H1 (cell line): Measurements from ENCODE around the gene RAB3D.

Experiments used
- CTCF ChIP-seq, 3 experiments: IDR thresholded peaks; 1 replicate in 2 of 3; 2 replicates in 1 of 3; pipeline versions ENCODE4 v1.5.1 to v1.6.1; 2011; ENCODE audit warnings: low read length in 3 of 3, mild to moderate bottlenecking in 3 of 3, inconsistent platforms in 2 of 3, low read depth in 1 of 3, moderate library complexity in 1 of 3; ENCODE audit not compliant: insufficient read depth in 1 of 3; ENCODE audit errors: control extremely low read depth in 1 of 3
- EP300 ChIP-seq, 2 experiments: IDR thresholded peaks; 1 replicate in 1 of 2; 2 replicates in 1 of 2; pipeline ENCODE4 v1.6.1; 2011 to 2012; ENCODE audit warnings: low read depth in 2 of 2, low read length in 2 of 2, mild to moderate bottlenecking in 2 of 2, borderline replicate concordance in 1 of 2, inconsistent platforms in 1 of 2, moderate library complexity in 1 of 2
- HDAC2 ChIP-seq, 2 experiments: fragments of 300-600 bp in 1 of 2; sonication (generic) in 1 of 2; IDR thresholded peaks; 2 replicates each; pipeline ENCODE4 v1.6.1; 2011 to 2012; ENCODE audit warnings: low read depth in 2 of 2, low read length in 2 of 2, mild to moderate bottlenecking in 2 of 2, moderate library complexity in 2 of 2, borderline replicate concordance in 1 of 2, inconsistent platforms in 1 of 2
- POLR2A ChIP-seq, 2 experiments: IDR thresholded peaks; 1 replicate in 1 of 2; 2 replicates in 1 of 2; pipeline ENCODE4 v1.6.1; 2011; ENCODE audit warnings: low read depth in 2 of 2, low read length in 2 of 2, mild to moderate bottlenecking in 2 of 2; ENCODE audit errors: control extremely low read depth in 1 of 2
- POLR2AphosphoS5 ChIP-seq: IDR thresholded peaks from 2 replicates; pipeline ENCODE4 v1.6.1; 2011; ENCODE audit warnings: low read depth, low read length
- SP2 ChIP-seq: IDR thresholded peaks from 2 replicates; pipeline ENCODE4 v1.6.1; 2012; ENCODE audit warnings: mild to moderate bottlenecking, low read length, inconsistent platforms
- USF2 ChIP-seq: IDR thresholded peaks from 2 replicates; pipeline ENCODE4 v1.6.1; 2011; ENCODE audit warnings: low read length, improper control_type of control experiment

- no peak for TF ChIP-seq HDAC2 (IDR thresholded peaks at IDR 0.05; ENCODE audit: borderline replicate concordance in 1 of 2, low read depth in 2 of 2, low read length in 2 of 2)
- no peak for TF ChIP-seq POLR2AphosphoS5
- no peak for TF ChIP-seq SP2
- no peak for TF ChIP-seq CTCF (IDR thresholded peaks at IDR 0.05; ENCODE audit: control extremely low read depth in 1 of 3, insufficient read depth in 1 of 3, low read depth in 1 of 3, low read length in 3 of 3)
- TF ChIP-seq EP300 (IDR thresholded peaks at IDR 0.05; ENCODE audit: borderline replicate concordance in 1 of 2, low read depth in 2 of 2, low read length in 2 of 2) = no peak
- no peak for TF ChIP-seq POLR2A (IDR thresholded peaks at IDR 0.05; ENCODE audit: control extremely low read depth in 1 of 2, low read depth in 2 of 2, low read length in 2 of 2)
- TF ChIP-seq USF2 = no peak
Measured at GRCh38 chr19:11279505-11280236, 59.8 kb downstream of the RAB3D start.
